PC-3 (cell line): ENCODE measurements around the gene RSPO4. TPM values are rescaled to one million over a fixed set of nuclear protein-coding genes. Genes with fewer than 3 reads are reported as not detected.
A peak's percentile ranks its signal among the peaks of the same experiment; 100 is the strongest.

ENCODE experiments used
- ATAC-seq: fragments of 200-7000 bp; cut with Tn5 transposase; 2 replicates; pipeline ENCODE4 v1.9.1; 2020; ENCODE audit warnings: mild to moderate bottlenecking, moderate library complexity
- Bru-seq: library from RNA; stranded (reverse); fragments of 400-500 nt; gene quantifications from one replicate; lab custom pipeline; 2021; lab: Mats Ljungman, UMichigan
- BruChase-seq, 2 experiments: library from RNA; stranded (reverse); fragments of 400-500 nt; gene quantifications; one replicate each; lab custom pipeline; 2021; lab: Mats Ljungman, UMichigan
- BruUV-seq: library from RNA; stranded (reverse); fragments of 400-500 nt; replicated peaks from 2 replicates; lab custom pipeline; 2021; lab: Mats Ljungman, UMichigan
- CTCF ChIA-PET: fragments of 300-600 bp; sonication (Branson Sonifier 250); formaldehyde crosslinking; loops from one replicate; lab custom pipeline; 2022; ENCODE audit warnings: antibody characterized with exemption; lab: Charles Lee
- POLR2A ChIA-PET: fragments of 300-600 bp; sonication (Branson Sonifier 250); formaldehyde crosslinking; loops from one replicate; lab custom pipeline; 2022; ENCODE audit warnings: antibody characterized with exemption; ENCODE audit not compliant: unreplicated experiment; lab: Charles Lee
- DNase-seq: peaks from one replicate; pipeline ENCODE4 v3.0.0-alpha.2; 2015
- H2AFZ ChIP-seq: fragments of 300-600 bp; sonication (generic); 2 replicates; pipeline ENCODE4 v1.6.0; 2016; ENCODE audit warnings: antibody characterized with exemption, low read length
- H3F3A ChIP-seq: fragments of 300-600 bp; sonication (generic); one replicate; pipeline ENCODE4 v1.6.0; 2017; ENCODE audit warnings: antibody characterized with exemption, low read length, control low read depth, mild to moderate bottlenecking; ENCODE audit not compliant: unreplicated experiment
- H3K27ac ChIP-seq: fragments of 300-600 bp; sonication (generic); 2 replicates; pipeline ENCODE4 v1.5.1; 2016; ENCODE audit warnings: mild to moderate bottlenecking, low read length
- H3K27me3 ChIP-seq: fragments of 300-600 bp; sonication (generic); 2 replicates; pipeline ENCODE4 v1.6.1; 2016; ENCODE audit warnings: low read length, mixed read lengths
- H3K36me3 ChIP-seq: fragments of 300-600 bp; sonication (generic); 2 replicates; pipeline ENCODE4 v1.6.1; 2016; ENCODE audit warnings: low read depth, mixed run types, low read length, mixed read lengths
- H3K4me1 ChIP-seq: fragments of 300-600 bp; sonication (generic); 2 replicates; pipeline ENCODE4 v1.5.1; 2016; ENCODE audit warnings: low read length; ENCODE audit not compliant: insufficient read depth
- H3K4me2 ChIP-seq: fragments of 300-600 bp; sonication (generic); 2 replicates; pipeline ENCODE4 v1.6.0; 2016; ENCODE audit warnings: low read length
- H3K4me3 ChIP-seq: fragments of 300-600 bp; sonication (generic); 2 replicates; pipeline ENCODE4 v1.5.1; 2016; ENCODE audit warnings: mild to moderate bottlenecking, low read length, mixed read lengths
- H3K79me2 ChIP-seq: fragments of 300-600 bp; sonication (generic); 2 replicates; pipeline ENCODE4 v1.6.1; 2017; ENCODE audit warnings: low read length, mixed read lengths
- H3K9ac ChIP-seq: fragments of 300-600 bp; sonication (generic); 2 replicates; pipeline ENCODE4 v1.6.0; 2016; ENCODE audit warnings: mild to moderate bottlenecking, low read length
- H3K9me2 ChIP-seq: fragments of 300-600 bp; sonication (generic); replicated peaks from 2 replicates; pipeline ENCODE4 v1.6.1; 2016; ENCODE audit warnings: mixed run types, low read length, mixed read lengths
- H3K9me3 ChIP-seq: fragments of 300-600 bp; sonication (generic); 2 replicates; pipeline ENCODE4 v1.6.1; 2016; ENCODE audit warnings: low read length, mixed read lengths
- H4K20me1 ChIP-seq: fragments of 300-600 bp; sonication (generic); 2 replicates; pipeline ENCODE4 v1.6.1; 2016; ENCODE audit warnings: low read length, mixed read lengths
- CTCF ChIP-seq: fragments of 300-600 bp; sonication (generic); conservative IDR thresholded peaks from 2 replicates; pipeline ENCODE4 v1.5.1; 2017; ENCODE audit warnings: antibody characterized with exemption, low read depth, mild to moderate bottlenecking, low read length
- EZH2 ChIP-seq: fragments of 300-600 bp; sonication (generic); IDR thresholded peaks from one replicate; pipeline ENCODE4 v1.6.1; 2017; ENCODE audit warnings: antibody characterized with exemption, mild to moderate bottlenecking, low read length; ENCODE audit not compliant: unreplicated experiment
- EZH2phosphoT487 ChIP-seq: fragments of 300-600 bp; sonication (generic); IDR thresholded peaks from 2 replicates; pipeline ENCODE4 v1.6.1; 2018; ENCODE audit warnings: mild to moderate bottlenecking, antibody characterized with exemption, low read length, borderline replicate concordance
- intact Hi-C: fragments of 100-400 bp; cut with micrococcal nuclease; formaldehyde crosslinking; loops from 2 replicates; pipeline ENCODE4 v1.9.0; 2023
- long read RNA-seq: library from polyadenylated mRNA; unstranded; transcript quantifications from one replicate; pipeline ENCODE4 v2.0.0, GENCODE V29; 2021; ENCODE audit not compliant: unreplicated experiment
- total RNA-seq: library from RNA; depleted of rRNA; stranded (reverse); fragments of >200 nt; gene quantifications from 2 replicates; pipeline ENCODE4 v1.2.3, GENCODE V29; 2014; rRNA removed

Gene RSPO4
- total RNA-seq (not detected in 2 replicates), Bru-seq, nascent RNA (percentile 12 among the genes with signal in this experiment), BruChase-seq, experiment 1, labeled RNA remaining after a 6-hour chase (percentile 23 among the genes with signal in this experiment), BruChase-seq, experiment 2, labeled RNA remaining after a 2-hour chase (percentile 32 among the genes with signal in this experiment)
- long read RNA-seq = 0 reads

DNA sequence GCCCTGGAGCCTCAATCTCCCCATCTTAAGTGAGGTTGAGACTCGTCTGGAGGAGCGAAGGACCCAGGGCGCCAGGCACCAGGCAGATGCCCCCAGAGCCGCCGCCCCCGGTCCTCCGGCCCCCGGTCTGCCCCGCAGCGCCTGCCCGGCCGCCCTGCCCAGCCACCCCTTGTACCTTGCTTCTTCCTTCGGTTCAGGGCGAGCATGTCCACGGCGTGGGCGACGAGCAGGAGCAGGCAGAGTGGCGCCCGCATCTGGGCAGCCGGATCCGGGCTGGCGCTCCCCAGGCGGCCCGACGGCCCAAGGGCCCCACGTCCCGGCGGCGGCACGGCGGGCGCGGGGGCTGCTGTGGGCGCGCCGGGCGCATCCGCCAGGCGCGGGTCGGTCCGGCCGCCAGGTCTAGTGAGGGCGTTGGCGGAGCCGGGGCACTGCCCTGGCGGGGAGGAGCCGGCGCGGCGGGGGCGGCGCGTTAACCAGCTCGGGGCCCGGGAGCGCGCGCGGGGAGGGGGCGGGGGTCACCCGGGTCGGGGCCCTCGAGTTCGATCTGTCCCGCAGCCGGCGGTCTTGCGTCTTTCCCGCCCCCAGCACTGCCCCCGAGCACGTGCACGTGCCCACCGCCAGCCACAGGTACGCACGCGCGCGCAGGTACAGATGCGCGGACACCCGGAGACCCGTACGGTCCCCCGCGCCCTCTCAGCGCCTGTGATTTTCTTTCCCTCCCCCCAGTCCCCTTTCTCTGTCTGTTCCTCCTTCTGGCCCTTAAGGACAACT, at the start of gene RSPO4:
Gene RSPO4 (minus strand): TSS at position 401 of the 771 bp plus-strand sequence. CDS start 147 bp downstream, at position 254.
- intact Hi-C loops = no loop called here
- ATAC-seq (no peak), DNase-seq (no peak)
- Histone ChIP-seq H3K79me2 (no peaks in the 10 kb centered on the region), H3K9me2 (no peaks in the 10 kb centered on the region), H3K27me3 (peaks cover 26% of the 10 kb centered on the region), H3K4me1 (no peaks in the 10 kb centered on the region), H3K9me3 (no peaks in the 10 kb centered on the region), H3K27ac (no peak within 1 kb of the TSS), H3F3A (no peaks in the 10 kb centered on the region), H2AFZ (no peak within 1 kb of the TSS), H3K4me3 (no peak within 1 kb of the TSS), H4K20me1 (no peaks in the 10 kb centered on the region), H3K36me3 (no peaks in the 10 kb centered on the region), H3K4me2 (no peak within 1 kb of the TSS), H3K9ac (no peak within 1 kb of the TSS)
- TF ChIP-seq CTCF (no peak), EZH2phosphoT487 (no peak), EZH2 (no peak)
- POLR2A ChIA-PET = no interaction called here
- CTCF ChIA-PET = no interaction called here
- BruUV-seq = no TSS peak

- DNase-seq = no peak
- Histone ChIP-seq H3K79me2 (no peaks in the 10 kb centered on the region), H3K27ac (no peak overlapping the region), H3K9me3 (no peaks in the 10 kb centered on the region), H3K4me3 (no peak overlapping the region), H3K4me2 (no peak overlapping the region), H3K36me3 (no peaks in the 10 kb centered on the region), H3K9ac (no peak overlapping the region), H3K4me1 (no peaks in the 10 kb centered on the region), H4K20me1 (no peaks in the 10 kb centered on the region), H3K9me2 (no peaks in the 10 kb centered on the region), H2AFZ (no peak overlapping the region), H3K27me3 (peaks cover 36% of the 10 kb centered on the region), H3F3A (no peaks in the 10 kb centered on the region)
- POLR2A ChIA-PET = no interaction called here
- TF ChIP-seq CTCF = no peak
- no peak for TF ChIP-seq EZH2
- no peak for TF ChIP-seq EZH2phosphoT487
- CTCF ChIA-PET = no interaction called here
- intact Hi-C loops = no loop called here
- ATAC-seq = no peak
- no TSS peak for BruUV-seq
Measured at GRCh38 chr20:1050440-1050839, 48.3 kb upstream of the RSPO4 start.
